G401.6 (cell line): ENCODE results near the gene P2RY11.

Experiments used
- FAIRE-seq: peaks from 2 replicates; lab custom pipeline; 2012; peaks lifted over from hg19 to GRCh38; lab: Jason Lieb, UNC

P2RY11 gene

DNA sequence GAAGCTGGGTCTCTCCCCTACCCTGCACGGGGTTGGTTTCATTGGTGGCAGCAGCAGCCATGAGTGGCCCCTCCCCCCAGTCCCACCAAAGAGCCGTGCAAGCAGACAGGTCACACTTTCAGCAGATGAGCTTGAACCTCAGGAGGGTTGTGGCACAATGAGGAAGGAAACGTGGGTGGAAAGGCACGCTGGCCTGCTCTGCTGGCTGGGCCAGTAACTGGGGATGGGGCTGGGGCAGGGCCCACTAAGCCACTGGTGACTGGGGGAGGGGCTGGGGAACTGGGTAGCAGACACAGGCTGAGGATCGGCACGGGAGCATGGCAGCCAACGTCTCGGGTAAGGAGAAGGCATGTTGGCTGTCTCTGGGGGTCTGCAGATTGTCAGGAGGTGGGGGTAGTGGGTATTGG is at the start of gene P2RY11:
P2RY11 (plus strand) TSS at position 289 of the 407 bp plus-strand sequence; CDS start at position 318, 29 bp downstream.
- FAIRE-seq: no peak

DNA sequence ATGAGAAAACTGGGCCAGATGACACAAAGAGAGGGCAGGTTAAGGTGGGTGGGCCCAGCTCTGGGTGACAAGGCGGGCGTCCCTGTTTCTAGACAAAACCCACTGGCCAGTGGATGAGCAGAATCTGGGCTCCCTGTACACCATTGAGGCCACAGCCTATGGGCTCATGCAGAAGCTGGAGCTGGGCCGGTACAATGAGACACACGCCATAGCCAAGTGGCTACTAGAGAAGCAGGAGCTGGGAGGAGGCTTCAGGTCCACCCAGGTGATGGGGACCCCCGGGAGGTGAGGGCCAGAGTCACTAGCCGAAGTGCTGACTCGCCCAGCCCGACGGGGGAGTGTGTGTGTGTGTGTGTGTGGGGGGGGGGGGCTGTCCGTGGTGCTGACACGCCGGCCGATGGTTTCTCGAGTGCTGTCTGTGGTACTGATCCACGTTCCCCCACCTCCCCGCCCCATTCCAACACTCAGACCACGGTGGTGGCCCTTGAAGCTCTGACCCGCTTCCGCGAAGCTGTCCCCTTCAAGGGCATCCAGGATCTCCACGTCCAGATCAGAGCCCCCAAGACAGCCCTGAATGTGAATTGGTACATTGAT is 49.7 kb upstream of the P2RY11 start:
- FAIRE-seq: no peak

DNA sequence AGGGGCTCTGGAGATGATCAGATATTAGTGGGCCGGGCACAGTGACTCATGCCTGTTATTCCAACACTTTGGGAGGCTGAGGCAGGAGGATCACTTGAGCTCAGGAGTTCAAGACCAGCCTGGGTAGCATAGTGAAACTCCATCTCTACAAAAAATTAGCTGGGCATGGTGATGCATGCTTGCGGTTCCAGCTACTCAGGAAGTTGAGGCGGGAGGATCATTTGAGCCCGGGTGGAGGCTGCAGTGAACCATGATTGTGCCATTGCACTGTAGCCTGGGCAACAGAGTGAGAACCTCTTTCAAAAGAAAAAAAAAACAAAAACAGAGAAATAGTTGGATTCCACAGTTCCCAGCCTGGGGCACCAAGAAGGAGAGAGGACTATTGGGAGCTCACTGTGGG is 43.3 kb upstream of the P2RY11 start:
- no peak for FAIRE-seq

- no peak for FAIRE-seq
These were observed 42.4 kb upstream of the P2RY11 start for GRCh38 chr19:10069046-10069445.

GRCh38 chr19:10070730-10071446 is 40.6 kb upstream of the P2RY11 start:
- FAIRE-seq: no peak

DNA sequence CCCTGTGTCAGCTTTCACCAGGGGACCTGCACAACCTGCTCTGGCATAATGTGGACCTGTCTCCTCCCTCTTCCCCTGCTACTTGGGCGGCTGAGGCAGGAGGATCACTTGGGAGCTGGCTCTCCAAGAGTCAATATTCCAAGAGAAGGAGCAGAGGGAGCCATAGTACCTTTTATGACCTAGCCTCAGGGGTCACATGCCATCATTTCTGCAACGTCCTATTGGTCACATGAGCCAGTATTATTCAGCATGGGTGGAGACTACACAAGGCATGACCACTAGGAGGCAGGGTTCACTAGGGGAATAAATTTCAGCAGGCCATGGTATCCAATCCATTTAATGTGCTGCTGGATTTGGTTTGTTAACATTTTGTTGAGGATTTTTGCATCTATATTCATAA is 37.3 kb upstream of the P2RY11 start:
- peak; percentile 82 for FAIRE-seq

DNA sequence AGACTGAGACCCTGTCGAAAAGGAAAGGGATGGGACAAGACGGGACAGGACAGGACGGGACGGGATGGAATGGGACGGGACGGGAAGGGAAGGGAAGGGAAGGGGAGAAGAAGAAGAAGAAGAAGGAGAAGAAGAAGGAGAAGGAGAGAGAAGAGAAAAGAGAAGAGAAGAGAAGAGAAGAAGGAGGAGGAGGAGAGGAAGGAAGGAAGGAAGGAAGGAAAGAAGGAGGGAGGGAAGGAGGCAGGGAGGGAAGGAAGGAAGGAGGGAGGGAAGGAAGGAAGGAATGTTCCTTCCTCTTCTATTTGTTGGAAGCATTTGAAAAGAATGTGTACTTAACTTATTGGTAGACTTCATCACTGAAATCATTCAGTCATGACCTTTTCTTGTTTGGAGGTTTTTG is 35.0 kb upstream of the P2RY11 start:
- FAIRE-seq: no peak

DNA sequence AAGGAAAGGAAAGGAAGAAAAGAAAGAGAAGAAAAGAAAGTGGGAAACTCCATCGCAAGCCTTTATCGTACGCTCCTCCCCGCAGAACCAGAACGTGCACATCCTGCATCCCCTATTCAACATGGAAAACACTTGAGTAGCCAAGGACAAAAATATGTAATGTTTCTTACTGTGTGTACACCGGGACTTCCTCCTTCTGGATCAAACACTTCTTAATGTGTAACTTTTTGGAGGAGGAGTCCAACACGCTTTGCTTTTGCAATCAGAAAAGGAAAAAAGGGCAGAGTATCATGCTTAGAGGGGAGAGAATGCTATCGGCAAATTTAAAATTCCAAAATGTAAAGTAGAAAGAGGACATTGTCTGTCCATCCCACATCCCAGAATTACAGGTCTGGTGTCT is 33.2 kb upstream of the P2RY11 start:
- no peak for FAIRE-seq

DNA sequence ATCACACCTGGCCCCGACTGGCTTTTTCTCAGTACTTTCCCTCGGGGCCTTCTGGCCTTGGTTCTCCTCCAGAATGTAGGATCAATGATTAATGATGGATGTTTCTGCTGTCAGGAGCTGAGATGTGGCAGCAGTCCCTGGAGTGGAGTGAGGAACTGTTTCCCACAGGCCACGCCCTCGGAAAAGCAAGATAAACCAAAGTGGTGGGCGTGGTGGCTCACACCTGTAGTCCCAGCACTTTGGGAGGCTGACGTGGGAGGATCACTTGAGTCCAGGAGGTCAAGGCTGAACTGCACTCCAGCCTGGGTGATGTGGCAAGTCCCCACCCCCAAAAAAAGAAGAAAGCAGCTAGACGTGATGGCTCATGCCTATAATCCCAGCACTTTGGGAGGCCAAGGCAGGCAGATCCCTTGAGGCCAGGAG is 32.5 kb upstream of the P2RY11 start:
- FAIRE-seq: no peak

DNA sequence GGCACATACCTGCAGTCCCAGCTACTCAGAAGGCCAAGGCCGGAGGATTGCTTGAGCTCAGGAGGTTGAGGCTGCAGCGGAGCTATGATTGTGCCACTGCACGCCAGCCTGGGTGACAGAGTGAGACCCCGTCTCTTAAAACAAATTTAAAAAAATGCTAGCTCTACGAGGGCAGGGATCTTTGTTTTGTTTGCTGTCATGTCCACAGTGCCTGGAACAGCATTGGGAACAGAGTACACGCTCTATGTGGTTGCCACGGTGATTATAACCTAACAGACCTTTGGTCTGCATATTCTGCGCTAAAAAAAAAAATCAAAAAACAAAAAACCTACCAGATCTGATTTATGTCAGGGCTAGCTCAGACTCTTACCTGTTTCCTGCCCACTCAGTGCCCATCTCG is 27.6 kb upstream of the P2RY11 start:
- no peak for FAIRE-seq

DNA sequence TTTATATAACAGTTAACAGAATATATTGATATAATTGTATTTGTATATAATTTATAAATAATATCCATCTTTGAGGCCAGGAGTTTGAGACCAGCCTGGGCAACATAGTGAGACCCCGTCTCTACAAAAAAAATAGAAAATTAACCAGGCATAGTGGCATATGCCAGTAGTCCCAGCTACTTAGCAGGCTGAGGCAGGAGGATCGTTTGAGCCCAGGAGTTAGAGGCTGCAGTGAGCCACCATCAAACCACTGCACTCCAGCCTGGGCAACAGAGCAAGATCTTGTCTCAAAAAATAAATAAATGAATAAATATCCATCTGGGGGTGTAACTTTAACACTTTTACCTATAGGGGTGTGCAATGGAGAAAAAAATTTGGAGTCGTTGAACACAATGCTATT is 26.7 kb upstream of the P2RY11 start:
- FAIRE-seq: no peak

DNA sequence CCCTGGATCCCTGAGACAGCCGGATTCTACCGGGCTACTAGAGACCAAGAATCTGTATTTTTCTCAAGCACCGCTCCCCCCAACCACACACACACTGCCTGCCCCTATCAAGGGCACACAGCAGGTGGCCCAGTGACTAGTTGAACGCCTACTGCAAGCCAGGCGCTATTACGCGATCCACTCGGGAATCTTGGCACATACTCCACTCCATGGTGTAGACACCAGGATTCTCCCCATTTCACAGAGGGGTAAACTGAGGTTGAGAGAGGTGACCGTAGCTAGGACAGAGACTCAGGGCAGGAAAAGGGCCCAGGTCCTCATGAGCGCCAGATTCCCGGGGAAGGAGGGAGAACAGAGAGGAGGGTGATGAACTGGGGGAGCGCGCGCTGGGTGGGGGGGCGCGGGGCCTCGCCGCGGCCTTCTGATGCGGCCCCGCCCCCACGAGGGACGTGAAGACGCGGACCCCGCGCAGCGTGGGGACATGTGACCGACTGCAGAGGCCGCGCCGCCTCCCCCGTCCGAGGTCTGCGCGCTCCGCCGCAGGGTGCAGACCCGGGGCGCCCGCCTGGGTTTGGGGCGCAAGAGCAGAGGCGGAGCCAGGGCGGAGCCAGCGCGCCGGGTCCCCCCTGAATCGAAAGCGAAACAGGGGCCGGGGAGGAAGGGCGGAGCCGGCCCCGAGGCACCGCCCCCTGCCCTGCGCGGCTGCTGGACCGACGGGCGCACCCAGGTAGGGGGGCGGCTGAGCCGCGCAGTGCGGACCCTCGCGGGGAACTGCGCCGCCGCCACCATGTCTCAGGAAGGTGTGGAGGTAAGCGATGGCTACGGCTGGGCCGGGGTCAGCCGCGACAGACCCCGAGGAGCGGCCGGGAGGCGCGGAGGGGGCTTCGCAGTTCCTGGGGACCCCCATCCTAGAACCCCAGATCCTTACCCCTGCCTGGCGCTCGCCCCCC is 25.6 kb upstream of the P2RY11 start, which contains the start of gene SHFL:
SHFL (plus strand) TSS at position 677 of the 950 bp plus-strand sequence; CDS start at position 788, 111 bp downstream.
- FAIRE-seq: no peak

DNA sequence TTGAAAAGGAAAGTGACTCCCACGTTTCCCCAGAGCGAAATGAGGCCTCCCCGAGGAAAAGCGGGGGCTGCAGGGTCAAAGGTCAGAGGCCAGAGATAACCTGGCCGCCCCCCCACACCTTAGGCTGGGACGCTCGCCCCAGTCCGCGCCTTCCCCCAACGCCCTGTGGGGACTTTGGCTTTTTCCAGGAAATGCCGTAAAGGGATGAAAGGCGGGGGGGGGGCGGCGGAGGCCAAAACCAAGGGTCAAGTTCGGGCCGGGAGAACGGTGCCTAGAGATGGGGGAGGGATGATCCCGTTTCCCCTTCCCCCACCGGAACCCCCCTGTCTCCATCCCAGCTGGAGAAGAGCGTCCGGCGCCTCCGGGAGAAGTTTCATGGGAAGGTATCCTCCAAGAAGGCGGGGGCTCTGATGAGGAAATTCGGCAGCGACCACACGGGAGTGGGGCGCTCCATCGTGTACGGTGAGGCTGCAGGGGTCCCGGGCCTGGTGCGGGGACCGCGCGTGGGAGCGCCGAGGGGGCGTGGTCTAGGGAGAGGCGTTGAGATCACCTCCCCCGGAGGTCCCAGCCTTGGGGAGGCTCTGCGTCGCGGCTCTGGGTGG is 24.8 kb upstream of the P2RY11 start:
- FAIRE-seq: no peak

- FAIRE-seq: no peak
These were observed 24.0 kb upstream of the P2RY11 start for GRCh38 chr19:10087296-10088061.

DNA sequence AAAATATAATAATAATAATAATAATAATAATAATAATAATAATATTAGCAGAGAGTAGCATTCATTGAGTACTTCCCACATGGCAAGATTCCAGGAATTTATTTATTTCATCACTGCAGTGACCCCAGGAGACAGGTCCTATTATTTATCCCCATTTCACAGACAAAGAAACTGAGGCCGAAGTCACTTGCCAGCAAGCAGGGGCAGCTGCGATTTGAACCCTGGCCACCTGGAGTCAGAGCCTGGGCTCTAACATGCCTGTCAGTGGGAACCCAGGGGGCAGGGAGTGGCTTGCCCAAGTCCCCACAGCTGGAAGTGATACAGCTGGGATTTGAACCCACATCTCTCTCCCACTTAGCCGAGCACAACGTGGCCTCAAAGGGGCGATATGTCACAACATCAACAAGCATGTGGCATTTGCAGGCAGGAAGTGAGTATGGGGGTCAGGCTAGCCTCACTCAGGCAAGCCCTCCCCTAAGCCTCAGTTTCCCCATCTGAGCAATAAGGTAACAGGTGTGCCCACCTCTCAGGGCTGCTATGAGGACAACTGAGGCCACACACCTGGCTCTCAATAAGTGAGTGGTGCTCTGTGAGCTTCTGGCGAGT is 22.4 kb upstream of the P2RY11 start:
- no peak for FAIRE-seq

DNA sequence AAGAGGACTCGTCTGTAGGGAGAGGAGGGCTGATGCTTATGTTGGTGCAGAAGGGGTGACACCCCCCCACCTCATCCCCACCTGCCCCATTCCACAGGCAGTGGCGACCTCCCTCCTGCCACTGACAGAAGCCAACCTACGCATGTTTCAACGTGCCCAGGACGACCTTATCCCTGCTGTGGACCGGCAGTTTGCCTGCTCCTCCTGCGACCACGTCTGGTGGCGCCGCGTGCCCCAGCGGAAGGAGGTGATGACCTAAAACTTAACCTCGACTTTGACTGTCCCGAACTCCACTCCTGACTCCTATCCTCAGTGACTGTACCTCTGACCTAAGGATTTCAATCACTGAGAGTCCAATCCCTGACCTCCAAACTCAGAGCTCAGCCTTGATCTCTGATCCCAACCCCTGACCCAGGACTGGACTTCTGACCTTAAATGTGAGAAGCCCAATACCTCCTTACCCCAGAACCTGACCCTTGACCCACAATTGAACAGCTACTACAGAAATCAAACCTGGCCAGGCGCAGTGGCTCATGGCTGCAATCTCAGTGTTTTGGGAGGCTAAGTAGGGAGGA is 21.6 kb upstream of the P2RY11 start:
- no peak for FAIRE-seq

DNA sequence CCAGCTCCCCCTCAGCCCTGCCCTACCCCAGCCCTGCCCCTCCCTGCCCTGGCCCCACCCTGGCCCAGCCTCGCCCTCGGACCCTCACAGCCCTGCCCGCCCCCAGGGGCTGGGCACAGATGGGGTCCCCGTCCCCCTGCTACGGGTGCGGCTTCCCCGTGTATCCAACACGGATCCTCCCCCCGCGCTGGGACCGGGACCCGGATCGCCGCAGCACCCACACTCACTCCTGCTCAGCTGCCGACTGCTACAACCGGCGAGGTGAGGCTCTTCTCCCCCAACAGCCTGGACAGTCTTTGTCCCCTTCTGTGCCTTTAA is 20.2 kb upstream of the P2RY11 start:
- no peak for FAIRE-seq

GRCh38 chr19:10091895-10092641 is 19.4 kb upstream of the P2RY11 start:
- no peak for FAIRE-seq

GRCh38 chr19:10092648-10093294 is 18.7 kb upstream of the P2RY11 start:
- no peak for FAIRE-seq
